HG02973 (cell line): Measurements from ENCODE around the gene SERPINA9.

ENCODE experiments used
- ATAC-seq: cut with Tn5 transposase; IDR thresholded peaks from one replicate; pipeline ENCODE4 v1.9.1; 2021; ENCODE audit warnings: moderate library complexity; ENCODE audit not compliant: unreplicated experiment

The SERPINA9 gene

GRCh38 chr14:94464290-94464689 lies 11.7 kb downstream of the SERPINA9 start:
- no peak for ATAC-seq

- no peak for ATAC-seq
These were observed 13.0 kb downstream of the SERPINA9 start for GRCh38 chr14:94462763-94463572.

GRCh38 chr14:94462219-94462551 lies 13.8 kb downstream of the SERPINA9 start:
- ATAC-seq = no peak

- no peak for ATAC-seq
These were observed 14.3 kb downstream of the SERPINA9 start for GRCh38 chr14:94461526-94462218.

- ATAC-seq = no peak
These were observed 15.2 kb downstream of the SERPINA9 start for GRCh38 chr14:94460631-94461416.

GRCh38 chr14:94458558-94459205 lies 17.3 kb downstream of the SERPINA9 start:
- ATAC-seq = no peak

- no peak for ATAC-seq
These were observed 17.9 kb downstream of the SERPINA9 start for GRCh38 chr14:94458096-94458495.

GRCh38 chr14:94455928-94456327 lies 20.1 kb downstream of the SERPINA9 start:
- ATAC-seq = no peak

GRCh38 chr14:94451826-94452225 lies 24.2 kb downstream of the SERPINA9 start:
- no peak for ATAC-seq

- ATAC-seq = no peak
These were observed 24.8 kb downstream of the SERPINA9 start for GRCh38 chr14:94451091-94451771.

- no peak for ATAC-seq
These were observed 25.3 kb downstream of the SERPINA9 start for GRCh38 chr14:94450722-94451090.

- ATAC-seq = no peak
These were observed 26.1 kb downstream of the SERPINA9 start for GRCh38 chr14:94449930-94450329.

GRCh38 chr14:94448071-94448808 lies 27.8 kb downstream of the SERPINA9 start:
- no peak for ATAC-seq

- ATAC-seq = no peak
These were observed 28.8 kb downstream of the SERPINA9 start for GRCh38 chr14:94447206-94447605.

GRCh38 chr14:94446126-94446525 lies 29.9 kb downstream of the SERPINA9 start:
- ATAC-seq = no peak

- ATAC-seq = no peak
These were observed 31.0 kb downstream of the SERPINA9 start for GRCh38 chr14:94445003-94445402.

GRCh38 chr14:94441531-94442205 lies 34.3 kb downstream of the SERPINA9 start:
- ATAC-seq = no peak

- no peak for ATAC-seq
These were observed 34.9 kb downstream of the SERPINA9 start for GRCh38 chr14:94441130-94441529.

- ATAC-seq = no peak
These were observed 36.4 kb downstream of the SERPINA9 start for GRCh38 chr14:94439453-94440057.
